ENCODE results near the gene TP73.

The TP73 gene

GRCh38 chr1:3690282-3691065 lies 38.2 kb downstream of the TP73 start:
- no peak for DNase-seq

- no peak for DNase-seq
Measured at GRCh38 chr1:3691421-3692204, 39.3 kb downstream of the TP73 start.

- DNase-seq: no peak
Measured at GRCh38 chr1:3692598-3692997, 40.3 kb downstream of the TP73 start.

- no peak for DNase-seq
Measured at GRCh38 chr1:3693321-3693720, 41.0 kb downstream of the TP73 start.

- peak in 1 of 2 donors; percentile 26 for DNase-seq
Measured at GRCh38 chr1:3695326-3696217, 43.3 kb downstream of the TP73 start.

GRCh38 chr1:3696689-3697088 lies 44.4 kb downstream of the TP73 start:
- DNase-seq: no peak

GRCh38 chr1:3697104-3697503 lies 44.8 kb downstream of the TP73 start:
- DNase-seq: no peak

- no peak for DNase-seq
Measured at GRCh38 chr1:3697810-3698209, 45.5 kb downstream of the TP73 start.

- no peak for DNase-seq
Measured at GRCh38 chr1:3698660-3699408, 46.5 kb downstream of the TP73 start.

- DNase-seq: no peak
Measured at GRCh38 chr1:3699596-3699995, 47.3 kb downstream of the TP73 start.

- no peak for DNase-seq
Measured at GRCh38 chr1:3700631-3701030, 48.3 kb downstream of the TP73 start.

GRCh38 chr1:3702528-3702927 lies 50.2 kb downstream of the TP73 start:
- no peak for DNase-seq

GRCh38 chr1:3702990-3703728 lies 50.8 kb downstream of the TP73 start:
- no peak for DNase-seq

- DNase-seq: no peak
Measured at GRCh38 chr1:3703786-3704371, 51.6 kb downstream of the TP73 start.

- DNase-seq: no peak
Measured at GRCh38 chr1:3705341-3705950, 53.1 kb downstream of the TP73 start.

- no peak for DNase-seq
Measured at GRCh38 chr1:3706651-3707297, 54.5 kb downstream of the TP73 start.

- DNase-seq: no peak
Measured at GRCh38 chr1:3707298-3707938, 55.1 kb downstream of the TP73 start.

GRCh38 chr1:3707939-3708328 lies 55.6 kb downstream of the TP73 start:
- no peak for DNase-seq

- no peak for DNase-seq
Measured at GRCh38 chr1:3708791-3709190, 56.5 kb downstream of the TP73 start.

- DNase-seq: no peak
Measured at GRCh38 chr1:3710251-3710650, 57.9 kb downstream of the TP73 start.
